B cell (primary cell): ENCODE measurements around the gene FLCN. TPM values are rescaled to one million over a fixed set of nuclear protein-coding genes. Genes with fewer than 3 reads are reported as not detected.

Experiments used
- ATAC-seq: fragments of 200-7000 bp; cut with Tn5 transposase; one replicate; pipeline ENCODE4 v1.10.0; 2021; ENCODE audit warnings: low read depth, mild to moderate bottlenecking, moderate number of reproducible peaks, moderate library complexity
- CTCF ChIA-PET: fragments of 350-600 bp; sonication (Branson Sonifier 250); formaldehyde crosslinking; loops from one replicate; lab custom pipeline; 2021; ENCODE audit warnings: antibody characterized with exemption, inconsistent platforms; lab: Charles Lee
- POLR2A ChIA-PET: fragments of 350-600 bp; sonication (Branson Sonifier 250); formaldehyde crosslinking; loops from one replicate; lab custom pipeline; 2021; ENCODE audit warnings: antibody characterized with exemption; lab: Charles Lee
- DNase-seq: peaks from one replicate; pipeline ENCODE4 v3.0.0; 2013
- H2AFZ ChIP-seq: 2 replicates; pipeline ENCODE4 v1.6.1; 2012; ENCODE audit warnings: mild to moderate bottlenecking, low read depth, low read length; ENCODE audit not compliant: insufficient read depth, poor library complexity, severe bottlenecking
- H3K27ac ChIP-seq, 2 donors: 1 replicate in 1 of 2; 2 replicates in 1 of 2; pipeline ENCODE4 v1.5.1; 2012 to 2013; ENCODE audit warnings: low read length in 2 of 2, mild to moderate bottlenecking in 2 of 2, moderate library complexity in 1 of 2
- H3K27me3 ChIP-seq, 4 experiments: fragments of 200-600 bp in 1 of 4; sonication (generic) in 1 of 4; replicated peaks in 1 of 4; 1 replicate in 2 of 4; 2 replicates in 2 of 4; pipeline versions ENCODE4 v1.6.1 to v1.7.0; 2013 to 2016; ENCODE audit warnings: low read length in 3 of 4, mild to moderate bottlenecking in 2 of 4, mixed read lengths in 1 of 4, moderate library complexity in 1 of 4; ENCODE audit not compliant: insufficient read depth in 4 of 4, control insufficient read depth in 3 of 4; ENCODE audit errors: control extremely low read depth in 1 of 4
- H3K36me3 ChIP-seq, 2 experiments: replicated peaks in 1 of 2; 1 replicate in 1 of 2; 2 replicates in 1 of 2; pipeline versions ENCODE4 v1.6.1 to v1.7.1; 2013; ENCODE audit warnings: low read length in 1 of 2; ENCODE audit not compliant: insufficient read depth in 2 of 2, control insufficient read depth in 1 of 2; ENCODE audit errors: control extremely low read depth in 1 of 2, extremely low read depth in 1 of 2
- H3K4me1 ChIP-seq, 2 donors: fragments of 200-600 bp in 1 of 2; sonication (generic) in 1 of 2; 1 replicate in 1 of 2; 2 replicates in 1 of 2; pipeline versions ENCODE4 v1.5.1 to v1.6.1; 2013 to 2017; ENCODE audit warnings: low read length in 2 of 2; ENCODE audit not compliant: control insufficient read depth in 2 of 2, insufficient read depth in 2 of 2
- H3K4me2 ChIP-seq: replicated peaks from 2 replicates; pipeline ENCODE3; 2012; ENCODE audit warnings: mild to moderate bottlenecking, low read depth, low read length; ENCODE audit not compliant: poor library complexity, severe bottlenecking
- H3K4me3 ChIP-seq, 5 experiments: fragments of 200-600 bp in 1 of 5; sonication (generic) in 1 of 5; 1 replicate in 3 of 5; 2 replicates in 2 of 5; pipeline versions ENCODE4 v1.5.1 to v1.7.0; 2011 to 2016; ENCODE audit warnings: low read length in 4 of 5, mild to moderate bottlenecking in 4 of 5, low read depth in 2 of 5, control low read depth in 1 of 5, moderate library complexity in 1 of 5; ENCODE audit not compliant: insufficient read depth in 1 of 5; ENCODE audit errors: control extremely low read depth in 1 of 5, extremely low read depth in 1 of 5
- H3K79me2 ChIP-seq: fragments of 200-600 bp; sonication (generic); one replicate; pipeline ENCODE4 v1.6.0; 2016; ENCODE audit warnings: low read length; ENCODE audit not compliant: control insufficient read depth, insufficient read depth
- H3K9ac ChIP-seq: fragments of 200-600 bp; sonication (generic); 2 replicates; pipeline ENCODE4 v1.6.1; 2017; ENCODE audit warnings: mild to moderate bottlenecking, low read length, moderate library complexity
- H3K9me3 ChIP-seq, 3 donors: one replicate each; pipeline versions ENCODE4 v1.6.1 to v1.7.1; 2013; ENCODE audit warnings: low read length in 2 of 3; ENCODE audit not compliant: control insufficient read depth in 2 of 3, insufficient read depth in 1 of 3; ENCODE audit errors: control extremely low read depth in 1 of 3
- H4K20me1 ChIP-seq: 2 replicates; pipeline ENCODE4 v1.6.0; 2012; ENCODE audit warnings: mild to moderate bottlenecking, low read length; ENCODE audit not compliant: insufficient read depth, control insufficient read depth, poor library complexity, severe bottlenecking
- H3K27ac Mint-ChIP-seq: one replicate; pipeline ENCODE4 v1.8.0; 2021; ENCODE audit warnings: mixed read lengths
- H3K27me3 Mint-ChIP-seq: one replicate; pipeline ENCODE4 v1.8.0; 2021; ENCODE audit warnings: mixed read lengths
- H3K4me1 Mint-ChIP-seq: one replicate; pipeline ENCODE4 v1.8.0; 2021; ENCODE audit warnings: mixed read lengths
- H3K4me3 Mint-ChIP-seq: one replicate; pipeline ENCODE4 v1.8.0; 2021; ENCODE audit warnings: mixed read lengths
- H3K9me3 Mint-ChIP-seq: one replicate; pipeline ENCODE4 v1.8.0; 2022; ENCODE audit warnings: mixed read lengths; ENCODE audit not compliant: insufficient read depth
- EZH2 ChIP-seq: IDR thresholded peaks from 2 replicates; pipeline ENCODE4 v1.6.1; 2012; ENCODE audit warnings: borderline replicate concordance, low read depth, mild to moderate bottlenecking, moderate library complexity, low read length; ENCODE audit not compliant: insufficient read depth, poor library complexity, severe bottlenecking
- WGBS: methylation state at CpG from one replicate; pipeline ENCODE4 v1.1.5; 2013; ENCODE audit warnings: missing lambda C conversion rate; ENCODE audit not compliant: insufficient coverage; 5-methylcytosine and 5-hydroxymethylcytosine counted together
- intact Hi-C: fragments of 100-400 bp; cut with micrococcal nuclease; formaldehyde crosslinking; loops from one replicate; pipeline ENCODE4 v1.10.0; 2022
- polyA plus RNA-seq: library from polyadenylated mRNA; depleted of rRNA; stranded (reverse); fragments of >200 nt; gene quantifications from 2 replicates; pipeline ENCODE4 v1.2.3, GENCODE V29; 2012
- total RNA-seq, 2 donors: library from RNA; stranded (reverse); fragments of 120-200 nt in 1 of 2; gene quantifications; 1 replicate in 1 of 2; 2 replicates in 1 of 2; pipeline versions ENCODE4 v1.2.3 to v1.2.4, GENCODE V29; 2013 to 2022
- TF ChIP-seq, protein P1 (sequence below): fragments of 200-600 bp; IDR thresholded peaks from one replicate; pipeline ENCODE4 v1.8.0; 2022; ENCODE audit warnings: antibody characterized with exemption, mild to moderate bottlenecking

Gene FLCN
- total and polyA plus RNA-seq, 2 donors (not counting 1 experiment from before 2014, with no cell fraction given), result 36.6 to 128 TPM

DNA sequence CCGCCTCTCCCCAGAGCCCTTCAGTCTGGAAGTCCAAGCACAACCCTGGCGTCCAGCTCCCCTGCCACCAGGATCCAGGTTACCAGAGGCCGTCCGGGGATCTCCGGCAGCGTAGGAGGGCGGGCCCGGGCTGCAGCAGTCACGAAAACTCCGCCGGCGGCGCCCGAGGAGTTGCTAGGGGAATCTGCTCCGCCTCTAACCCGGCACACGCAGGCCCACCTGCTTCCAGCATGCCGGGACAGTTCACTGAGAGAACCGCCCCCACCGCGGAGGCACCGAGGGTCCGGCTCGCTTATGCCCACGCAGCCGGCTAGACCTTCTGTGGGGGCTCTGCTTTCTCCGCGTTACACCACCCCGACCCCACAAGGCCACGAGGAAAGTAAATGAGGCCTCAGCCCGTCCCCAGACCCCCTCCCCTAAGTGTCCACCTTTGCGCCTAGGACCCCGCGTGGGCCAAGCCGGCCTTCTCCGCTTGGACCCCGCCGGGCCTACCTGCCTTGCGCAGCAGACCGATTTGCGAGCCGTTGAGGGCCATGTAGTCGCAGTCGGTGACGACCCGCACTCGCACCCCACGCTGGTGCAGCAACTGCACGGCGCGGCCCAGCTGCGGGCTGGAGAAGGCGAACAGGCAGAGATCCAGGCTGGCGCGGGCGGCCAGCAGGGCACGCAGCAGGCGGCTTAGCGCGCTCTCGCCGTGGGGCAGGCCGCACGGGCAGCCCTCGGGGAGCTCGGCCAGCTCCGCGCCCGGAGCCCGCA is 31.4 kb downstream of the FLCN start:
- Histone ChIP-seq H3K27me3 (no peaks in the 10 kb centered on the region), H3K4me3 (peak overlapping the region in 4 of 5 experiments; percentile 57 to 71 (median 59)), H3K4me1 (peaks cover 14 to 25% of the 10 kb centered on the region in 2 donors), H3K79me2 (peaks cover 9% of the 10 kb centered on the region), H3K9me3 (peaks cover 0 to 11% (median 0%) of the 10 kb centered on the region in 3 donors), H3K36me3 (peaks cover 0 to 8% of the 10 kb centered on the region in 2 experiments), H4K20me1 (peaks cover 4% of the 10 kb centered on the region), H3K27ac (peak overlapping the region; percentile 19 to 52), H2AFZ (peak overlapping the region; percentile 86), H3K9ac (peak overlapping the region; percentile 62), H3K4me2 (peak overlapping the region; percentile 99)
- Mint-ChIP-seq H3K9me3 (no peaks in the 10 kb centered on the region), H3K27ac (peak overlapping the region; percentile 85), H3K4me1 (peaks cover 20% of the 10 kb centered on the region), H3K4me3 (peak overlapping the region; percentile 93), H3K27me3 (no peaks in the 10 kb centered on the region)
- DNase-seq (peak; percentile 70), ATAC-seq (peak; percentile 16)
- 13% methylated on average over 70 of the region's 70 CpGs for WGBS
- TF ChIP-seq, protein P1, sequence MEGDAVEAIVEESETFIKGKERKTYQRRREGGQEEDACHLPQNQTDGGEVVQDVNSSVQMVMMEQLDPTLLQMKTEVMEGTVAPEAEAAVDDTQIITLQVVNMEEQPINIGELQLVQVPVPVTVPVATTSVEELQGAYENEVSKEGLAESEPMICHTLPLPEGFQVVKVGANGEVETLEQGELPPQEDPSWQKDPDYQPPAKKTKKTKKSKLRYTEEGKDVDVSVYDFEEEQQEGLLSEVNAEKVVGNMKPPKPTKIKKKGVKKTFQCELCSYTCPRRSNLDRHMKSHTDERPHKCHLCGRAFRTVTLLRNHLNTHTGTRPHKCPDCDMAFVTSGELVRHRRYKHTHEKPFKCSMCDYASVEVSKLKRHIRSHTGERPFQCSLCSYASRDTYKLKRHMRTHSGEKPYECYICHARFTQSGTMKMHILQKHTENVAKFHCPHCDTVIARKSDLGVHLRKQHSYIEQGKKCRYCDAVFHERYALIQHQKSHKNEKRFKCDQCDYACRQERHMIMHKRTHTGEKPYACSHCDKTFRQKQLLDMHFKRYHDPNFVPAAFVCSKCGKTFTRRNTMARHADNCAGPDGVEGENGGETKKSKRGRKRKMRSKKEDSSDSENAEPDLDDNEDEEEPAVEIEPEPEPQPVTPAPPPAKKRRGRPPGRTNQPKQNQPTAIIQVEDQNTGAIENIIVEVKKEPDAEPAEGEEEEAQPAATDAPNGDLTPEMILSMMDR, result no peak
- no peak for TF ChIP-seq EZH2
- ChIA-PET CTCF (interaction anchor here (0.8 kb wide), 1 partner anchor 34 kb away, joined by 3 read pairs; no protein-coding TSS in a partner anchor), POLR2A (interaction anchor here (0.6 to 1.6 kb wide), 2 partner anchors 31 to 86 kb away, joined by 4 to 7 read pairs; partner anchors contain the start of gene FLCN)
- intact Hi-C loops, result loop anchor here (1.0 to 10.0 kb wide), 3 partner anchors 32 to 161 kb away; partner anchors contain the start of genes FLCN and MPRIP
